Femur (tissue), 1 donor: ENCODE data around the gene AMPH.
"Not testable (repeated sequence)": the region's sequence is repeated elsewhere in the genome, so short reads cannot be mapped to it uniquely, and the experiment has no call there.

Experiments used
- DNase-seq: peaks from one replicate; pipeline ENCODE4 v3.0.0-alpha.2; 2017

AMPH gene

GRCh38 chr7:38345299-38346172 is 285.6 kb downstream of the AMPH start:
- DNase-seq, result peak; percentile 44

- DNase-seq, result not testable (repeated sequence)
These were observed 286.4 kb downstream of the AMPH start for GRCh38 chr7:38344741-38345140.

- DNase-seq, result not testable (repeated sequence)
These were observed 289.0 kb downstream of the AMPH start for GRCh38 chr7:38342135-38342534.

GRCh38 chr7:38341172-38341705 is 289.9 kb downstream of the AMPH start:
- DNase-seq, result not testable (repeated sequence)

GRCh38 chr7:38339953-38340819 is 291.0 kb downstream of the AMPH start:
- DNase-seq, result no peak

- DNase-seq, result not testable (repeated sequence)
These were observed 295.0 kb downstream of the AMPH start for GRCh38 chr7:38336148-38336515.

- peak; percentile 80 for DNase-seq
These were observed 295.6 kb downstream of the AMPH start for GRCh38 chr7:38335492-38336147.

- DNase-seq, result no peak
These were observed 296.1 kb downstream of the AMPH start for GRCh38 chr7:38335128-38335491.

- no peak for DNase-seq
These were observed 297.0 kb downstream of the AMPH start for GRCh38 chr7:38334163-38334562.
